Adrenal gland (tissue), 5 donors: ENCODE data around the gene PKP2.

Experiments used
- CTCF ChIP-seq, 6 experiments: fragments of 450-650 bp in 4 of 6; fragments of 200-600 bp in 2 of 6; sonication (generic) in 1 of 6; IDR thresholded peaks; 1 replicate in 5 of 6; 2 replicates in 1 of 6; pipeline versions ENCODE4 v1.5.1 to v1.8.0; 2016 to 2021; ENCODE audit warnings: antibody characterized with exemption in 6 of 6, mild to moderate bottlenecking in 2 of 6, moderate library complexity in 1 of 6
- POLR2A ChIP-seq, 2 donors: fragments of 450-650 bp; IDR thresholded peaks; one replicate each; pipeline ENCODE4 v1.6.1; 2017; ENCODE audit warnings: antibody characterized with exemption in 2 of 2, mild to moderate bottlenecking in 2 of 2, moderate library complexity in 1 of 2
- donor health status: DM: no; HTN: no; CAD: no.

GRCh38 chr12:32789916-32790315, 106.7 kb downstream of the PKP2 start:
- TF ChIP-seq CTCF (IDR thresholded peaks at IDR 0.05): no peak
- TF ChIP-seq POLR2A (IDR thresholded peaks at IDR 0.05): no peak
